Astrocyte of the cerebellum (primary cell): ENCODE measurements around the gene CAPN5.
A peak's percentile ranks its signal among the peaks of the same experiment; 100 is the strongest.

Experiments used
- DNase-seq: peaks from one replicate; pipeline ENCODE4 v3.0.0-alpha.2; 2011; ENCODE audit warnings: low read depth
- H3K4me3 ChIP-seq: 2 replicates; pipeline ENCODE4 v1.5.1; 2011; ENCODE audit warnings: mild to moderate bottlenecking, low read depth, low read length, moderate library complexity
- in situ Hi-C: cut with HindIII; loops from 2 replicates; pipeline ENCODE4 v1.10.0; 2017; ENCODE audit warnings: low sequenced_read_pairs
- TF ChIP-seq, protein P1 (sequence below): IDR thresholded peaks from 2 replicates; pipeline ENCODE4 v1.5.1; 2012; ENCODE audit warnings: low read length, low read depth, moderate library complexity, mild to moderate bottlenecking; ENCODE audit errors: missing control alignments

CAPN5 gene

GRCh38 chr11:77090373-77091111 is 23.8 kb downstream of the CAPN5 start:
- no peak overlapping the region for H3K4me3 ChIP-seq
- no peak for DNase-seq
- TF ChIP-seq, protein P1, sequence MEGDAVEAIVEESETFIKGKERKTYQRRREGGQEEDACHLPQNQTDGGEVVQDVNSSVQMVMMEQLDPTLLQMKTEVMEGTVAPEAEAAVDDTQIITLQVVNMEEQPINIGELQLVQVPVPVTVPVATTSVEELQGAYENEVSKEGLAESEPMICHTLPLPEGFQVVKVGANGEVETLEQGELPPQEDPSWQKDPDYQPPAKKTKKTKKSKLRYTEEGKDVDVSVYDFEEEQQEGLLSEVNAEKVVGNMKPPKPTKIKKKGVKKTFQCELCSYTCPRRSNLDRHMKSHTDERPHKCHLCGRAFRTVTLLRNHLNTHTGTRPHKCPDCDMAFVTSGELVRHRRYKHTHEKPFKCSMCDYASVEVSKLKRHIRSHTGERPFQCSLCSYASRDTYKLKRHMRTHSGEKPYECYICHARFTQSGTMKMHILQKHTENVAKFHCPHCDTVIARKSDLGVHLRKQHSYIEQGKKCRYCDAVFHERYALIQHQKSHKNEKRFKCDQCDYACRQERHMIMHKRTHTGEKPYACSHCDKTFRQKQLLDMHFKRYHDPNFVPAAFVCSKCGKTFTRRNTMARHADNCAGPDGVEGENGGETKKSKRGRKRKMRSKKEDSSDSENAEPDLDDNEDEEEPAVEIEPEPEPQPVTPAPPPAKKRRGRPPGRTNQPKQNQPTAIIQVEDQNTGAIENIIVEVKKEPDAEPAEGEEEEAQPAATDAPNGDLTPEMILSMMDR, result no peak
- in situ Hi-C loops, result no loop called here

DNA sequence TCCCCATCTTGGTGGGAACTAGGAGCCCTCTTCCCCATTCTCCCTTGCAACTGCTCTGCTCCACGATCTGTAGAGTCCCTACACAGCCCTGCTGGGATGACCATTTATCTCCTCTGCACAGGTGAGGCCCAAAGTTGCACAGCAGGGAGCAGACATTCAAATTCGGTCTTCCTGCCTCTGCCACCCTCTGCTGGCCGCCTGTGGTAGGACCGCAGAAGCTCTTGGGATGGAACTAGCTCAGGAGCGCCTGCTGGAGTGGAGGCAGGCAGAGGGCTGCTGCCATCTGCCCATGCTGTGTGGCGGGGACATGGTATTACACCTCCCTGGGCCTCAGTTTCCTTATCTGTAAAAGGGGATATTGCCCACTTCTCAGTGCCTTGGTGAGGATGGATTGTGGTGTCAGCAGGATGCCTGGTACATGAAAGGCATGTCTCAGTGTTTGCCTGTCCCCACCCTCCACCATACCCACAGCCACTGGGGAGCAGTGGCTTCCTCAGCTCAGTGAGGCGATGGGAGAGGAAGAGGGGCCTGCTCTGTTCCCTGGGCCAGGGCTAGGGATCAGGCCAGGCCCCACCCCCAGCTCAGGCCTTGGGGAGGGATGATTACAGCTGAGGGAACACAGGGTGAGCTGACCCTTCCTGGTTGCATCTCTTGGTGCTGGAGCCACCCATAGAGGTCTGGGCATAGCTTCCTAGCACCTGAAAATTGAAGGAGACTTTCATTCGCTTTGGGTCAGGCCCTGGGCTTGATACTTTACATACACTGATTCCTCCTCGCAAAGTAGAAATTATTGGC is 24.6 kb downstream of the CAPN5 start:
- TF ChIP-seq, protein P1, result peak; percentile 95
- DNase-seq, result peak; percentile 23
- no peak overlapping the region for H3K4me3 ChIP-seq
- in situ Hi-C loops, result no loop called here

DNA sequence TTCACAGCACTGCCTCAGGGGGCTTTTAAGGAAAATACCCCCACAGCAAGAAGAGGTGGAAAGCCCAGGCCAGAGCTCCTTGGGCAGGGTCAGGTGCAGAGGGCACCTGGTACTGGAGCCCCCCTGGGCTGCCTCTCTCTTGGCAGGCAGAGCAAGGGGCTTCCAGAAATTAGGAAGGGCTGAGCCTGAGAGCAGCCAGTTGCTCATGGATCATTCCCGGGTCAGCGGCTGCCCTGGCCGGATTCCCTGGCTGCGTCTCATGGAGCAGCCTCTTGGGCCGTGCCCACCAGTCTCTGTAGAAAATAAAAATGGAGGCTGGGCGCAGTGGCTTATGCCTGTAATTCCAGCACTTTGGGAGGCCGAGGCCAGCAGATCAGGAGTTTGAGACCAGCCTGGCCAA is 25.6 kb downstream of the CAPN5 start:
- H3K4me3 ChIP-seq, result no peak overlapping the region
- in situ Hi-C loops, result no loop called here
- DNase-seq, result no peak
- TF ChIP-seq, protein P1, result no peak

DNA sequence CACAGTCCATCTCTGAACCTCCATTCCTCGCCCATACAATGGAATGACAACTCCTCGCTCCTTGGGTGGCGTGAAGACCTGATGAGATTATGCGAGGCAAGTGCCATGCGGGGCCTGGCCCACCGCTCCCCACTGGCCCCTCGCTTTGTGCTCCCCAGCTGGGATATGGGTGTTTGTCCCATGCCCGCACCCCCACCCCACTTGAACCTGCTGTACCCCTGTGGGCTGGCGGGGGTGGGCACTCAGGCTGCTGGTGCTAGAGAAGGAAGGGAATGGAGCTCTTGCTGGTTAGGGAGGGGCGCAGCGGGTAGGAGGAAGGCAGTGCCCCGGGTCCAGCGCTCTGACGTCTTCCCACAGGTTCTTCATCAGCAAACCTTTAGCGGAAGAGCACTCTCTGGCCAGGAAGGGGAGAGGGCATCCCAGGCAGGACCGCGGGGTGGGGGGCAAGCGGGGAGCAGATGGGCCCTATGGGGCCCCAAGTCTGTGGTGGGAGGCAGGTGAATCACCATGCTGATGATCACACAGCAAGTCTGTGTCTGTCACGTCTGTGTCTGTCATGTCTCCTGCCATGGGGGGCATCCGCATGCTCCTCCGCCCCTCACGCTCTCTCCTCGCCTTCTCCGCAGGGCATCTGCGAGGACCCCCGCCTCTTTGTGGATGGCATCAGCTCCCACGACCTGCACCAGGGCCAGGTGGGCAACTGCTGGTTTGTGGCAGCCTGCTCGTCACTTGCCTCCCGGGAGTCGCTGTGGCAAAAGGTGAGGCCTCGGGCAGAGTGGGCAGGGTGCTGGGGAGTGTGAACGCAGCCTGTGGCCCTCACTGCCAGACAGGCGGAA is 26.5 kb downstream of the CAPN5 start:
- no peak for DNase-seq
- no peak overlapping the region for H3K4me3 ChIP-seq
- TF ChIP-seq, protein P1, result no peak
- in situ Hi-C loops, result no loop called here

DNA sequence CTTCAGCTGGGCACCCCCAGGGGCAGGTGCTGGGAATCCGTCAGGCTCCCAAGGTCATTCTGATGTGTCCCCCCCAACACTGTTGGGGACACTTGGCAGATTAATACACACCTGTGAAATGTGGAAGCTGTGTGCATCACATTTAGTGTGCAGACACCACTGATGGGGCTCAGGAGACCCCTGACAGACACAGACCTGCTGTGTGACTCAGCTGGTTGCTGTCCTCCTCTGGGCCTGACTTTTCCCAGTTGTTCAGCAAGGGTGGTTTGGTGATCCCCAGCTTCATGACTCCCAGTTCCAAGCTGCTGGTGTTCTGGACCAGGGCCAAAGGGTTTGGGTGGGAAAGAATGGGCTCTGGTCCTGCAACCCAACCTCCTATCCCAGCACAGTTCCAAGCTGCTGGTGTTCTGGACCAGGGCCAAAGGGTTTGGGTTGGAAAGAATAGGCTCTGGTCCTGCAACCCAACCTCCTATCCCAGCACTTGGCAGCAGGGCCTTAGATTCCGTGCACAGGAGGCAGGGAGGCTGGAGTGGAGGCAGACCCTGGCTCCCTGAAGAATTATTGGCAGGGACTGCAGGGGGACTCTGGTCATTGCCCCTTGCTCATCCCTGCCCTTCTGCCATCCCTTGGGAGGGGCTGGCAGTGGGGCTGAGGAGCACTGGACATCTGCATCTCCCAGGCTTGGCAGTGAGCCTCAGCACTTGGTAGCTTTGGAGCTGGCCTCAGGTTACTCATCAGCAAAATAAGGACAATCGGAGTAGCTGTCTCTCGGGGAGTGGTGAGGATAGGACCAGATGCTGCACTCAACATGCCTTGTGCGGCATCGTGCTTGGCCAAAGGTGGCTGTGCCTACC is 27.4 kb downstream of the CAPN5 start:
- no peak for DNase-seq
- TF ChIP-seq, protein P1, result no peak
- in situ Hi-C loops, result no loop called here
- no peak overlapping the region for H3K4me3 ChIP-seq

GRCh38 chr11:77094841-77095365 is 28.1 kb downstream of the CAPN5 start:
- no peak overlapping the region for H3K4me3 ChIP-seq
- no peak for DNase-seq
- TF ChIP-seq, protein P1, result peak; percentile 28
- in situ Hi-C loops, result no loop called here
